K562 (cell line): ENCODE measurements around the gene RTBDN. TPM values are rescaled to one million over a fixed set of nuclear protein-coding genes. Genes with fewer than 3 reads are reported as not detected.

Experiments used
- ARID1B ChIP-seq: fragments of 450-650 bp; IDR thresholded peaks from 2 replicates; pipeline ENCODE4 v1.6.1; 2016; ENCODE audit warnings: antibody characterized with exemption, mild to moderate bottlenecking, inconsistent platforms
- CHCHD3 ChIP-seq: fragments of 250-450 bp; sonication (Bioruptor Pico); IDR thresholded peaks from 2 replicates; pipeline ENCODE4 v2.1.2; 2022; ENCODE audit warnings: mild to moderate bottlenecking
- CHD4 ChIP-seq: fragments of 200-600 bp; sonication (generic); IDR thresholded peaks from 3 replicates; pipeline ENCODE4 v1.6.1; 2012; ENCODE audit warnings: low read depth, mild to moderate bottlenecking, mixed read lengths, low read length, inconsistent platforms; ENCODE audit not compliant: insufficient read depth, insufficient replicate concordance, poor library complexity, severe bottlenecking
- E2F3 ChIP-seq: fragments of 250-450 bp; sonication (Bioruptor Pico); IDR thresholded peaks from 2 replicates; pipeline ENCODE4 v1.4.0; 2020; ENCODE audit warnings: mild to moderate bottlenecking
- EGR1 ChIP-seq: fragments of 450-650 bp; conservative IDR thresholded peaks from 2 replicates; pipeline ENCODE4 v1.6.1; 2017; ENCODE audit warnings: mild to moderate bottlenecking
- KLF10 ChIP-seq: fragments of 250-450 bp; sonication (Bioruptor Pico); IDR thresholded peaks from 2 replicates; pipeline ENCODE4 v1.6.1; 2021; ENCODE audit warnings: matching md5 sums
- NELFE ChIP-seq: IDR thresholded peaks from 2 replicates; pipeline ENCODE4 v1.6.1; 2011; ENCODE audit warnings: mild to moderate bottlenecking; ENCODE audit not compliant: insufficient read depth, insufficient read length
- PTBP1 ChIP-seq: fragments of 200-400 bp; formaldehyde crosslinking; IDR thresholded peaks from 2 replicates; pipeline ENCODE4 v1.6.1; 2017; ENCODE audit warnings: low read depth, low read length
- PURB ChIP-seq: sonication (generic); formaldehyde crosslinking; IDR thresholded peaks from 2 replicates; pipeline ENCODE4 v1.9.0; 2021; ENCODE audit warnings: low read depth, mild to moderate bottlenecking, missing genetic modification reagents
- RUNX1 ChIP-seq: sonication (generic); IDR thresholded peaks from 2 replicates; pipeline ENCODE4 v1.6.1; 2016; ENCODE audit warnings: antibody characterized with exemption, low read depth
- SMC3 ChIP-seq: conservative IDR thresholded peaks from 2 replicates; pipeline ENCODE4 v1.6.1; 2011; ENCODE audit warnings: low read depth, low read length, improper control_type of control experiment; ENCODE audit not compliant: insufficient read depth
- SUPT5H ChIP-seq: fragments of 450-650 bp; IDR thresholded peaks from 2 replicates; pipeline ENCODE4 v1.6.1; 2016
- TRIM24 ChIP-seq, 2 experiments: fragments of 450-650 bp; IDR thresholded peaks; 2 replicates each; pipeline ENCODE4 v1.6.1; 2016
- ZNF311 ChIP-seq: fragments of 250-450 bp; sonication (Bioruptor Pico); IDR thresholded peaks from 2 replicates; pipeline ENCODE4 v1.4.0; 2020; ENCODE audit warnings: mild to moderate bottlenecking, moderate library complexity
- ZNF436 ChIP-seq: fragments of 250-450, 450-650 bp; sonication (Bioruptor Pico); formaldehyde crosslinking; IDR thresholded peaks from 2 replicates; pipeline ENCODE4 v1.7.0; 2020; ENCODE audit warnings: mild to moderate bottlenecking
- ZNF589 ChIP-seq: fragments of 200-800 bp; sonication (Bioruptor generic); IDR thresholded peaks from 2 replicates; pipeline ENCODE4 v1.6.1; 2016; ENCODE audit warnings: low read depth, missing genetic modification characterization, missing compliant biosample characterization
- ZNF592 ChIP-seq: fragments of 450-650 bp; IDR thresholded peaks from 2 replicates; pipeline ENCODE4 v1.6.1; 2017; ENCODE audit warnings: antibody characterized with exemption, mild to moderate bottlenecking
- polyA plus RNA-seq, 8 experiments: library from polyadenylated mRNA; depleted of rRNA in 4 of 8; stranded (reverse) in 5 of 8; unstranded in 3 of 8; fragments of >200 nt; fragmentation: Nextera tagmentation in 2 of 8; fragmentation: Illumina TruSeq in 1 of 8; extraction: Ambion mirVana in 2 of 8; extraction: Trizol in 1 of 8; gene quantifications; 2 replicates each; pipeline versions ENCODE4 v1.2.1 to v1.2.3, GENCODE V29; 2011 to 2014; ENCODE audit warnings: inconsistent platforms in 1 of 8, missing spikeins in 1 of 8
- total RNA-seq, 7 experiments: library from RNA; depleted of rRNA in 6 of 7; stranded (reverse); fragments of >200 nt in 6 of 7; fragmentation: Illumina TruSeq in 2 of 7; extraction: Trizol in 2 of 7; gene quantifications; 2 replicates each; pipeline versions ENCODE4 v1.2.1 to v1.2.3, GENCODE V29; 2011 to 2021; ENCODE audit warnings: low replicate concordance in 1 of 7
- TF ChIP-seq, protein P1 (sequence below): fragments of 450-650 bp; formaldehyde crosslinking; IDR thresholded peaks from 2 replicates; pipeline ENCODE4 v1.4.0; 2022; ENCODE audit warnings: missing genetic modification characterization
- TF ChIP-seq, protein P2 (sequence below): fragments of 450-650 bp; IDR thresholded peaks from 2 replicates; pipeline ENCODE4 v1.6.1; 2018; ENCODE audit warnings: mild to moderate bottlenecking, low read depth; ENCODE audit not compliant: partially characterized antibody

RTBDN gene
- total and polyA plus RNA-seq, 9 of the 15 experiments (the other 6 are each of a cell fraction or from before 2014, with no cell fraction given): 0.20 to 2.3 (median 0.72) TPM; not detected in 1

DNA sequence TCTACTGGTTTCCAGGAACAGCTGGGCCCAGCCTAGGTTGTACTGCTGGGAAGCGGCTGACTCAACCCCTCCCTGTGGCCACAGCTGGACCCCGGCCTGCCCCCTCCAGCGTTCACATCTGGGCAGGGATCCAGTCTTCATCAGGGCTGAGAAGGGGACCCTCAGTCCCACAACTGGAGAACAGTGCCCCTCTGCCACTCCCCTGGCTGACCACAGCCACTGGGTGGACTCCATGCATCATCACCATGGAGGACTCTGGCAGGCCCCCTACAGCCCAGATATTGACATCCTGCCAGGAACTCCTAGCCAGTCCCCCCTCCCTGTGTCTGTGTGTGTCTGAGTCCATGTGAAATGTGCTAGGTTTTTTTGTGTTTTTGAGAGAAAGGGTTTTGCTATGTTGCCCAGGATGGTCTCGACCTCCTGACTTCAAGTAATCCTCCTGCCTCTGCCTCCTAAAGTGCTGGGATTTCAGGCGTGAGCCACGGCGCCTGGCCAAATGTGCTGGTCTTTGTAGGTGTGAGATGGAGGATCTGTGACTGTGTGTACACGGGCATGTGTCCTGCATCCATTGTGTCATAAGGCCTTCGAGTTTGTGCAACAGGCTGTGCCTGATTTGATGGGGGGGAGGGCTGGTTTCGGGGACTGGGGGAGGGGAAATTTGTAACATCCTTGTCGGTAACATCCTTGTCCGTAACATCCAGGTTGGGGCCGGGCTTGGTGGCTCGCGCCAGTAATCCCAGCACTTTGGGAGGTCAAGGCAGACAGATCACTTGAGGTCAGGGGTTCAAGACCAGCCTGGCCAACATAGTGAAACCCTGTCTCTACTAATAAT is 55.0 kb downstream of the RTBDN start (continued):
- TF ChIP-seq CHD4 (no peak), E2F3 (0 out of 2 replicates have a peak, but pooled peaks have one; percentile 33), ZNF589 (CRISPR knock-in tag) (no peak), PURB (CRISPR knock-in tag) (no peak), PTBP1 (no peak), RUNX1 (no peak), NELFE (no peak), SMC3 (no peak), ZNF436 (CRISPR knock-in tag) (no peak), TRIM24 (IDR thresholded peaks at IDR 0.05) (no peak), ZNF311 (0 out of 2 replicates have a peak, but pooled peaks have one; percentile 14), EGR1 (no peak), SUPT5H (no peak), KLF10 (CRISPR knock-in tag) (no peak), ARID1B (peak; percentile 12; the same call in 1 of the 2 replicates), ZNF592 (peak; percentile 39; the same call in 1 of the 2 replicates), CHCHD3 (CRISPR knock-in tag) (no peak)
- TF ChIP-seq, protein P1, sequence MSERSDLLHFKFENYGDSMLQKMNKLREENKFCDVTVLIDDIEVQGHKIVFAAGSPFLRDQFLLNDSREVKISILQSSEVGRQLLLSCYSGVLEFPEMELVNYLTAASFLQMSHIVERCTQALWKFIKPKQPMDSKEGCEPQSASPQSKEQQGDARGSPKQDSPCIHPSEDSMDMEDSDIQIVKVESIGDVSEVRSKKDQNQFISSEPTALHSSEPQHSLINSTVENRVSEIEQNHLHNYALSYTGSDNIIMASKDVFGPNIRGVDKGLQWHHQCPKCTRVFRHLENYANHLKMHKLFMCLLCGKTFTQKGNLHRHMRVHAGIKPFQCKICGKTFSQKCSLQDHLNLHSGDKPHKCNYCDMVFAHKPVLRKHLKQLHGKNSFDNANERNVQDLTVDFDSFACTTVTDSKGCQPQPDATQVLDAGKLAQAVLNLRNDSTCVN (CRISPR knock-in tag): no peak
- TF ChIP-seq, protein P2, sequence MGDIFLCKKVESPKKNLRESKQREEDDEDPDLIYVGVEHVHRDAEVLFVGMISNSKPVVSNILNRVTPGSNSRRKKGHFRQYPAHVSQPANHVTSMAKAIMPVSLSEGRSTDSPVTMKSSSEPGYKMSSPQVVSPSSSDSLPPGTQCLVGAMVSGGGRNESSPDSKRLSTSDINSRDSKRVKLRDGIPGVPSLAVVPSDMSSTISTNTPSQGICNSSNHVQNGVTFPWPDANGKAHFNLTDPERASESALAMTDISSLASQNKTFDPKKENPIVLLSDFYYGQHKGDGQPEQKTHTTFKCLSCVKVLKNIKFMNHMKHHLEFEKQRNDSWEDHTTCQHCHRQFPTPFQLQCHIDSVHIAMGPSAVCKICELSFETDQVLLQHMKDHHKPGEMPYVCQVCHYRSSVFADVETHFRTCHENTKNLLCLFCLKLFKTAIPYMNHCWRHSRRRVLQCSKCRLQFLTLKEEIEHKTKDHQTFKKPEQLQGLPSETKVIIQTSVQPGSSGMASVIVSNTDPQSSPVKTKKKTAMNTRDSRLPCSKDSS: no peak
